Astrocyte (in vitro differentiated cells and primary cell): ENCODE data around the gene HTR4. TPM values are rescaled to one million over a fixed set of nuclear protein-coding genes. Genes with fewer than 3 reads are reported as not detected.

Experiments used
- DNase-seq: peaks from one replicate; pipeline ENCODE4 v3.0.0-alpha.2; 2010; ENCODE audit warnings: low read depth
- FAIRE-seq: peaks from 2 replicates; lab custom pipeline; 2011; peaks lifted over from hg19 to GRCh38; lab: Jason Lieb, UNC
- H2AFZ ChIP-seq: 2 replicates; pipeline ENCODE4 v1.6.0; 2012; ENCODE audit warnings: low read depth, low read length, inconsistent platforms
- H3K27ac ChIP-seq: 2 replicates; pipeline ENCODE4 v1.5.1; 2011; ENCODE audit warnings: low read depth, low read length, inconsistent platforms
- H3K27me3 ChIP-seq: 2 replicates; pipeline ENCODE4 v1.6.0; 2011; ENCODE audit warnings: low read length, inconsistent platforms; ENCODE audit not compliant: insufficient read depth
- H3K36me3 ChIP-seq: 2 replicates; pipeline ENCODE4 v1.5.1; 2011; ENCODE audit warnings: low read length, inconsistent platforms; ENCODE audit not compliant: insufficient read depth
- H3K4me1 ChIP-seq: 2 replicates; pipeline ENCODE4 v1.5.1; 2011; ENCODE audit warnings: low read length, inconsistent platforms; ENCODE audit not compliant: insufficient read depth
- H3K4me2 ChIP-seq: 2 replicates; pipeline ENCODE4 v1.6.0; 2012; ENCODE audit warnings: low read length, inconsistent platforms
- H3K4me3 ChIP-seq: 2 replicates; pipeline ENCODE4 v1.5.1; 2011; ENCODE audit warnings: low read depth, mild to moderate bottlenecking, low read length, inconsistent platforms; ENCODE audit not compliant: insufficient read depth
- H3K79me2 ChIP-seq: 2 replicates; pipeline ENCODE4 v1.6.0; 2012; ENCODE audit warnings: mild to moderate bottlenecking, low read length, inconsistent platforms; ENCODE audit not compliant: insufficient read depth
- H3K9ac ChIP-seq: 2 replicates; pipeline ENCODE4 v1.6.0; 2012; ENCODE audit warnings: mild to moderate bottlenecking, low read length, inconsistent platforms
- H3K9me3 ChIP-seq: 2 replicates; pipeline ENCODE4 v1.5.1; 2012; ENCODE audit warnings: low read depth, mild to moderate bottlenecking, low read length, inconsistent platforms; ENCODE audit not compliant: insufficient read depth
- H4K20me1 ChIP-seq: 2 replicates; pipeline ENCODE4 v1.6.0; 2012; ENCODE audit warnings: low read length, inconsistent platforms; ENCODE audit not compliant: insufficient read depth
- H3K27ac Mint-ChIP-seq: one replicate; pipeline ENCODE4 v1.8.0; 2021; ENCODE audit warnings: mild to moderate bottlenecking, mixed read lengths; ENCODE audit not compliant: unreplicated experiment
- H3K27me3 Mint-ChIP-seq: one replicate; pipeline ENCODE4 v1.8.0; 2021; ENCODE audit warnings: low read depth, mixed read lengths; ENCODE audit not compliant: unreplicated experiment
- H3K36me3 Mint-ChIP-seq: one replicate; pipeline ENCODE4 v1.8.0; 2021; ENCODE audit warnings: low read depth, mixed read lengths; ENCODE audit not compliant: unreplicated experiment
- H3K4me1 Mint-ChIP-seq: one replicate; pipeline ENCODE4 v1.8.0; 2021; ENCODE audit warnings: low read depth, mixed read lengths; ENCODE audit not compliant: unreplicated experiment
- H3K4me3 Mint-ChIP-seq: one replicate; pipeline ENCODE4 v1.8.0; 2021; ENCODE audit warnings: mild to moderate bottlenecking, moderate library complexity, mixed read lengths; ENCODE audit not compliant: unreplicated experiment
- H3K9me3 Mint-ChIP-seq: one replicate; pipeline ENCODE4 v1.8.0; 2021; ENCODE audit warnings: mild to moderate bottlenecking, mixed read lengths; ENCODE audit not compliant: unreplicated experiment
- EZH2 ChIP-seq: IDR thresholded peaks from 2 replicates; pipeline ENCODE4 v1.6.1; 2012; ENCODE audit warnings: mild to moderate bottlenecking, low read length, inconsistent platforms; ENCODE audit not compliant: insufficient read depth
- total RNA-seq: library from RNA; stranded (reverse); gene quantifications from 2 replicates; pipeline ENCODE4 v1.2.1, GENCODE V29; 2021
- TF ChIP-seq, protein P1 (sequence below): IDR thresholded peaks from 2 replicates; pipeline ENCODE4 v1.5.1; 2011; ENCODE audit warnings: low read depth, mild to moderate bottlenecking, inconsistent platforms, low read length, moderate library complexity; ENCODE audit not compliant: insufficient read depth

The HTR4 gene
- total RNA-seq, 1 donor from 2014 or later: not detected

DNA sequence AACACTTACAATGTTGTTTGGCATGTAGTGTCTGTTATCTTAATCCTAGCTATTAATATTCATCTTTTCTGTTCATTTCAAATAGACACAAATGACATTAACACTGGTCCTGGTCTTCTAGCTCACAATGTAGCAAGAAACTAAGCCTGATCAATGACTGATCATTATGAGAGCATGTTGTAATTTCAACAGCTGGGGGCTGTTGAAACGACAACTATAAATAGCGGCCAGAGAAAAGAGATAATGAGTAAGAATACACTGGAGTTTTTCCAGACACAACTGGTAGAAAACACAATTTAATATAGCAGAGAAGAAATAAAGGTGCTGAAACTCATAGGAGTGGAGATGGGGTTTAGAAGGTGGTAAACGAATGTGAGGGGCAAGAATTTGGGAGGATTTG lies 89.2 kb downstream of the HTR4 start:
- Histone ChIP-seq H3K79me2 (no peaks in the 10 kb centered on the region), H3K36me3 (no peaks in the 10 kb centered on the region), H4K20me1 (no peaks in the 10 kb centered on the region), H3K4me2 (no peak overlapping the region), H3K27ac (no peak overlapping the region), H3K4me3 (no peak overlapping the region), H3K4me1 (no peaks in the 10 kb centered on the region), H3K9me3 (no peaks in the 10 kb centered on the region), H2AFZ (no peak overlapping the region), H3K27me3 (no peaks in the 10 kb centered on the region), H3K9ac (no peak overlapping the region)
- no peak for TF ChIP-seq EZH2
- TF ChIP-seq, protein P1, sequence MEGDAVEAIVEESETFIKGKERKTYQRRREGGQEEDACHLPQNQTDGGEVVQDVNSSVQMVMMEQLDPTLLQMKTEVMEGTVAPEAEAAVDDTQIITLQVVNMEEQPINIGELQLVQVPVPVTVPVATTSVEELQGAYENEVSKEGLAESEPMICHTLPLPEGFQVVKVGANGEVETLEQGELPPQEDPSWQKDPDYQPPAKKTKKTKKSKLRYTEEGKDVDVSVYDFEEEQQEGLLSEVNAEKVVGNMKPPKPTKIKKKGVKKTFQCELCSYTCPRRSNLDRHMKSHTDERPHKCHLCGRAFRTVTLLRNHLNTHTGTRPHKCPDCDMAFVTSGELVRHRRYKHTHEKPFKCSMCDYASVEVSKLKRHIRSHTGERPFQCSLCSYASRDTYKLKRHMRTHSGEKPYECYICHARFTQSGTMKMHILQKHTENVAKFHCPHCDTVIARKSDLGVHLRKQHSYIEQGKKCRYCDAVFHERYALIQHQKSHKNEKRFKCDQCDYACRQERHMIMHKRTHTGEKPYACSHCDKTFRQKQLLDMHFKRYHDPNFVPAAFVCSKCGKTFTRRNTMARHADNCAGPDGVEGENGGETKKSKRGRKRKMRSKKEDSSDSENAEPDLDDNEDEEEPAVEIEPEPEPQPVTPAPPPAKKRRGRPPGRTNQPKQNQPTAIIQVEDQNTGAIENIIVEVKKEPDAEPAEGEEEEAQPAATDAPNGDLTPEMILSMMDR: no peak
- Mint-ChIP-seq H3K27me3 (peaks cover 6% of the 10 kb centered on the region), H3K27ac (no peak overlapping the region), H3K4me1 (no peaks in the 10 kb centered on the region), H3K36me3 (no peaks in the 10 kb centered on the region), H3K9me3 (no peaks in the 10 kb centered on the region), H3K4me3 (no peak overlapping the region)
- no peak for DNase-seq
- no peak for FAIRE-seq

DNA sequence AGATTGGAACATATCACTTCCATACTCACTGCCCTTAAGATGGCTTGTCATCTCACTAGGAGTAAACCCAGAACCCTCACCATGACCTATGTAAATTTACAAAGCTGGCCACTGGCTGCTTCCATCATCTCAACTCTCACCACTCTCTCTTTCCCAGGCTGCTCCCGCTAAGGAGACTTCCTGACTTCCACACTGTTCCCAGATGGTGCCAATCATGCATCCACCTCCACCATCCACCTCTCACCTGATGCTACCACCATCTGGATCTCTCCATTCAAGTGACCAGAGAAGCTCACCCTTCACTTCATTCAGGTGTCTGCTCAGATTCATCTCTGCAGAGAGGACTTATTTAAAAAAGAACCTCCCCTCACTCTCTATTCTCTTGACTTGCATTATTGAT lies 91.3 kb downstream of the HTR4 start:
- H3K27me3 ChIP-seq: no peaks in the 10 kb centered on the region
- Mint-ChIP-seq H3K36me3 (no peaks in the 10 kb centered on the region), H3K4me1 (no peaks in the 10 kb centered on the region), H3K4me3 (no peak overlapping the region), H3K9me3 (no peaks in the 10 kb centered on the region), H3K27me3 (peaks cover 6% of the 10 kb centered on the region), H3K27ac (no peak overlapping the region)
- no peak overlapping the region for H3K4me3 ChIP-seq
- DNase-seq: no peak
- no peaks in the 10 kb centered on the region for H3K9me3 ChIP-seq
- H3K36me3 ChIP-seq: no peaks in the 10 kb centered on the region
- no peaks in the 10 kb centered on the region for H4K20me1 ChIP-seq
- TF ChIP-seq, protein P1: no peak
- TF ChIP-seq EZH2: no peak
- H3K4me2 ChIP-seq: no peak overlapping the region
- no peak overlapping the region for H3K9ac ChIP-seq
- H3K79me2 ChIP-seq: no peaks in the 10 kb centered on the region
- FAIRE-seq: no peak
- no peaks in the 10 kb centered on the region for H3K4me1 ChIP-seq
- H2AFZ ChIP-seq: no peak overlapping the region
- no peak overlapping the region for H3K27ac ChIP-seq

DNA sequence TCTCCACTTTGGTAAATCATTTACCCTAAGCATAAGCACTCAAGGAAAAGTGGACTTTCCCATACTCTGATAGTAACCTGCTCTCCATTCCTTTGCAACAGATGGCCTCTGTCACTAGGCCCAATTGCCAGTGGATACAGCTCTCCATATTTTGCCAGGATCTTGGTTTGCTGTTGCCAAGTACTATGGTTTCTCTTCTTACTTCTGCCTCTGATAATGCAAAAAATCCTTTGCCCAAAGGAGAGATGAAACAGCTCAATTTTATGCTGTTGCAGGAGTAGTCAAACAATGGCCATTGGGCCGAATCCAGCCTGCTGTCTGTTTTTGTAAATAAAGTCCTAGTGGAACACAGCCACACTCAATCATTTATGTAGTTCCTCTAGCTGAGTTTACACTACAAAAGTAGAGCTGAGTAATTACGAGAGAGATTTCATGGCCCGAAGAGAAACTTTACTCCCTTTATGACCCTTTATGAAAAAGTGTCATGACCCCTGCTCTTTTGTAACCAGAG lies 92.5 kb downstream of the HTR4 start:
- Histone ChIP-seq H3K4me1 (no peaks in the 10 kb centered on the region), H3K36me3 (no peaks in the 10 kb centered on the region), H4K20me1 (no peaks in the 10 kb centered on the region), H3K4me2 (no peak overlapping the region), H3K9ac (no peak overlapping the region), H3K4me3 (no peak overlapping the region), H3K9me3 (no peaks in the 10 kb centered on the region), H3K27me3 (no peaks in the 10 kb centered on the region), H3K27ac (no peak overlapping the region), H2AFZ (no peak overlapping the region), H3K79me2 (no peaks in the 10 kb centered on the region)
- peaks cover 6% of the 10 kb centered on the region for H3K27me3 Mint-ChIP-seq
- H3K27ac Mint-ChIP-seq: no peak overlapping the region
- no peak for DNase-seq
- no peak for FAIRE-seq
- TF ChIP-seq, protein P1: no peak
- TF ChIP-seq EZH2: no peak
- H3K9me3 Mint-ChIP-seq: no peaks in the 10 kb centered on the region
- no peaks in the 10 kb centered on the region for H3K4me1 Mint-ChIP-seq
- H3K4me3 Mint-ChIP-seq: no peak overlapping the region
- no peaks in the 10 kb centered on the region for H3K36me3 Mint-ChIP-seq
